Stimulated activated CD8-positive, alpha-beta memory T cell treated with anti-CD3 and anti-CD28 coated beads, Interleukin-12 subunit alpha, Interleukin-12 subunit beta, amount 100 ng/mL, for 4 hours (primary cell): ENCODE data around the gene CENPU.
A peak's percentile ranks its signal among the peaks of the same experiment; 100 is the strongest.
"Not testable (repeated sequence)": the region's sequence is repeated elsewhere in the genome, so short reads cannot be mapped to it uniquely, and the experiment has no call there.

Experiments used
- DNase-seq: peaks from one replicate; pipeline ENCODE4 v3.0.0-alpha.2; 2020; ENCODE audit warnings: low read depth

The CENPU gene

GRCh38 chr4:184751585-184751956 lies 17.7 kb upstream of the CENPU start:
- DNase-seq = no peak

- DNase-seq = no peak
Observed at GRCh38 chr4:184750926-184751584, 17.2 kb upstream of the CENPU start.

- no peak for DNase-seq
Observed at GRCh38 chr4:184748251-184748652, 14.4 kb upstream of the CENPU start.

- no peak for DNase-seq
Observed at GRCh38 chr4:184747034-184747830, 13.3 kb upstream of the CENPU start.

GRCh38 chr4:184745831-184746795 lies 12.2 kb upstream of the CENPU start:
- peak; percentile 33 for DNase-seq

GRCh38 chr4:184744236-184744635 lies 10.3 kb upstream of the CENPU start:
- DNase-seq = no peak

- no peak for DNase-seq
Observed at GRCh38 chr4:184743650-184744049, 9.8 kb upstream of the CENPU start.

- not testable (repeated sequence) for DNase-seq
Observed at GRCh38 chr4:184741651-184742050, 7.8 kb upstream of the CENPU start.

- DNase-seq = no peak
Observed at GRCh38 chr4:184740980-184741391, 7.1 kb upstream of the CENPU start.

GRCh38 chr4:184739575-184739974 lies 5.7 kb upstream of the CENPU start:
- not testable (repeated sequence) for DNase-seq

GRCh38 chr4:184734758-184735157 lies 862 bp upstream of the CENPU start:
- DNase-seq = no peak

GRCh38 chr4:184732126-184732525 lies 1.8 kb downstream of the CENPU start:
- DNase-seq = no peak

GRCh38 chr4:184731056-184731455 lies 2.8 kb downstream of the CENPU start:
- no peak for DNase-seq

GRCh38 chr4:184729946-184730345 lies 4.0 kb downstream of the CENPU start:
- DNase-seq = no peak

GRCh38 chr4:184728858-184729257 lies 5.0 kb downstream of the CENPU start:
- no peak for DNase-seq

GRCh38 chr4:184727430-184727829 lies 6.5 kb downstream of the CENPU start:
- DNase-seq = no peak

GRCh38 chr4:184722798-184723197 lies 11.1 kb downstream of the CENPU start:
- DNase-seq = no peak

GRCh38 chr4:184721254-184721653 lies 12.6 kb downstream of the CENPU start:
- DNase-seq = no peak

GRCh38 chr4:184719407-184719806 lies 14.5 kb downstream of the CENPU start:
- DNase-seq = no peak

GRCh38 chr4:184715526-184715925 lies 18.4 kb downstream of the CENPU start:
- no peak for DNase-seq

GRCh38 chr4:184713887-184714286 lies 20.0 kb downstream of the CENPU start:
- no peak for DNase-seq

- no peak for DNase-seq
Observed at GRCh38 chr4:184712322-184712721, 21.6 kb downstream of the CENPU start.
